Ishikawa (cell line): Measurements from ENCODE around the gene ANKRD12.

ENCODE experiments used
- CEBPB ChIP-seq: IDR thresholded peaks from 2 replicates; pipeline ENCODE4 v1.6.1; 2012
- EP300 ChIP-seq: IDR thresholded peaks from 2 replicates; pipeline ENCODE4 v1.6.1; 2012; ENCODE audit warnings: borderline replicate concordance
- RAD21 ChIP-seq: IDR thresholded peaks from 2 replicates; pipeline ENCODE4 v1.6.1; 2012; ENCODE audit warnings: low read depth
- REST ChIP-seq: IDR thresholded peaks from 2 replicates; pipeline ENCODE4 v1.6.1; 2012; ENCODE audit warnings: low read depth, mild to moderate bottlenecking
- TAF1 ChIP-seq: IDR thresholded peaks from 2 replicates; pipeline ENCODE4 v1.6.1; 2012; ENCODE audit warnings: low read depth, mild to moderate bottlenecking
- TEAD4 ChIP-seq: IDR thresholded peaks from 2 replicates; pipeline ENCODE4 v1.6.1; 2012
- TF ChIP-seq, protein P1 (sequence below): IDR thresholded peaks from 2 replicates; pipeline ENCODE4 v1.6.1; 2012

DNA sequence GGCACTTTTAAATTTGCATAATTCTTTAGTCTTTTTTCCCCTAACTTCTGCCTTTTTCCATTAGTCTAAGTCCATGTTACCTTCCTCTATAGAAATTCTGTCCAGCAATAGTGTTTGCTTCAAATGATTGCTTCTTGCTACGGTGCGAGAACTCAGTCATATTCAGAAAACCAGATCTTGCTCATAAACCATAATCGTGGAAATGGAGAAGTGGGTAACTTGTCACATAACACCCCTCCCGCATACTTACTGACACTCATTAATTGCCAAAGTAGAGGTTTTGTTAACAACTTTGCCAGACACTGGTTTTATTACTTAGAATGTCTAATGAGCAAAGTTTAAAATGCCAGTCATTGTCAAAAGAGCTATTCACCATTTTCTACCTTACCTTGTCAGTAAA is 103.7 kb downstream of the ANKRD12 start:
- TF ChIP-seq REST (no peak), EP300 (no peak), TAF1 (no peak), TEAD4 (no peak), CEBPB (no peak), RAD21 (no peak)
- TF ChIP-seq, protein P1, sequence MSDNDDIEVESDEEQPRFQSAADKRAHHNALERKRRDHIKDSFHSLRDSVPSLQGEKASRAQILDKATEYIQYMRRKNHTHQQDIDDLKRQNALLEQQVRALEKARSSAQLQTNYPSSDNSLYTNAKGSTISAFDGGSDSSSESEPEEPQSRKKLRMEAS: no peak
